Mesendoderm (in vitro differentiated cells): ENCODE measurements around the gene FOXD4L5. TPM values are rescaled to one million over a fixed set of nuclear protein-coding genes. Genes with fewer than 3 reads are reported as not detected.
"Not testable (repeated sequence)": the region's sequence is repeated elsewhere in the genome, so short reads cannot be mapped to it uniquely, and the experiment has no call there.

Experiments used
- DNase-seq: peaks from one replicate; pipeline ENCODE4 v3.0.0; 2013
- H2AK5ac ChIP-seq: 2 replicates; pipeline ENCODE4 v1.6.1; 2013; ENCODE audit warnings: low read length, inconsistent platforms
- H2BK120ac ChIP-seq: 2 replicates; pipeline ENCODE4 v1.6.1; 2013; ENCODE audit warnings: low read depth, mild to moderate bottlenecking, low read length, moderate library complexity, mixed read lengths
- H2BK15ac ChIP-seq: replicated peaks from 2 replicates; pipeline ENCODE4 v1.6.1; 2013; ENCODE audit warnings: low read depth, mild to moderate bottlenecking, moderate library complexity
- H2BK5ac ChIP-seq: 2 replicates; pipeline ENCODE4 v1.6.1; 2013; ENCODE audit warnings: low read length, inconsistent platforms
- H3K18ac ChIP-seq: 2 replicates; pipeline ENCODE4 v1.6.1; 2013; ENCODE audit warnings: mild to moderate bottlenecking, low read length, mixed read lengths
- H3K23ac ChIP-seq: one replicate; pipeline ENCODE4 v1.6.1; 2013; ENCODE audit warnings: low read length
- H3K27ac ChIP-seq: 2 replicates; pipeline ENCODE4 v1.5.1; 2013; ENCODE audit warnings: low read depth, mild to moderate bottlenecking, inconsistent platforms, low read length, moderate library complexity
- H3K27me3 ChIP-seq: 2 replicates; pipeline ENCODE4 v1.6.1; 2013; ENCODE audit warnings: low read length, control low read depth, mild to moderate bottlenecking, inconsistent platforms; ENCODE audit not compliant: insufficient read depth, poor library complexity
- H3K36me3 ChIP-seq: 2 replicates; pipeline ENCODE4 v1.6.1; 2013; ENCODE audit warnings: low read length, inconsistent platforms; ENCODE audit not compliant: control insufficient read depth, insufficient read depth
- H3K4ac ChIP-seq: one replicate; pipeline ENCODE4 v1.6.1; 2013; ENCODE audit warnings: low read depth, mild to moderate bottlenecking, low read length, moderate library complexity
- H3K4me1 ChIP-seq: 2 replicates; pipeline ENCODE4 v1.6.1; 2013; ENCODE audit warnings: low read depth, low read length, inconsistent platforms; ENCODE audit not compliant: control insufficient read depth
- H3K4me2 ChIP-seq: 2 replicates; pipeline ENCODE4 v1.6.1; 2013; ENCODE audit warnings: low read length
- H3K4me3 ChIP-seq: 2 replicates; pipeline ENCODE4 v1.5.1; 2013; ENCODE audit warnings: mild to moderate bottlenecking, low read length
- H3K56ac ChIP-seq: one replicate; pipeline ENCODE4 v1.6.1; 2013; ENCODE audit warnings: low read length
- H3K79me1 ChIP-seq: 2 replicates; pipeline ENCODE4 v1.6.1; 2013; ENCODE audit warnings: low read length, inconsistent platforms
- H3K79me2 ChIP-seq: 2 replicates; pipeline ENCODE4 v1.6.1; 2013; ENCODE audit warnings: mild to moderate bottlenecking, low read length; ENCODE audit not compliant: control insufficient read depth, insufficient read depth
- H3K9ac ChIP-seq: 2 replicates; pipeline ENCODE4 v1.6.1; 2013; ENCODE audit warnings: low read length, inconsistent platforms
- H4K5ac ChIP-seq: one replicate; pipeline ENCODE4 v1.6.1; 2013; ENCODE audit warnings: low read length
- H4K8ac ChIP-seq: one replicate; pipeline ENCODE4 v1.6.1; 2013; ENCODE audit warnings: low read depth, mild to moderate bottlenecking, control low read depth, low read length, moderate library complexity
- WGBS: extraction: QIAGEN DNeasy Blood & Tissue Kit; methylation state at CpG from one replicate; pipeline ENCODE4 v1.1.7; 2013; ENCODE audit warnings: low lambda C conversion rate, missing lambda C conversion rate; ENCODE audit not compliant: insufficient coverage; ENCODE audit errors: extremely low coverage; 5-methylcytosine and 5-hydroxymethylcytosine counted together
- polyA plus RNA-seq, 2 experiments: library from polyadenylated mRNA; stranded (reverse); fragments of 200-250 nt; gene quantifications; one replicate each; pipeline ENCODE4 v1.2.3, GENCODE V29; 2013
- small RNA-seq: library from polyadenylated mRNA; stranded (forward); fragments of <200 nt; extraction: miRNeasy Mini kit (QIAGEN cat#:217004); gene quantifications from one replicate; pipeline ENCODE3, GENCODE V24; 2013; ENCODE audit not compliant: insufficient read depth

Gene FOXD4L5
- polyA plus RNA-seq (2013, experiment 1 of 2): not detected
- not detected for polyA plus RNA-seq (2013, experiment 2 of 2)

DNA sequence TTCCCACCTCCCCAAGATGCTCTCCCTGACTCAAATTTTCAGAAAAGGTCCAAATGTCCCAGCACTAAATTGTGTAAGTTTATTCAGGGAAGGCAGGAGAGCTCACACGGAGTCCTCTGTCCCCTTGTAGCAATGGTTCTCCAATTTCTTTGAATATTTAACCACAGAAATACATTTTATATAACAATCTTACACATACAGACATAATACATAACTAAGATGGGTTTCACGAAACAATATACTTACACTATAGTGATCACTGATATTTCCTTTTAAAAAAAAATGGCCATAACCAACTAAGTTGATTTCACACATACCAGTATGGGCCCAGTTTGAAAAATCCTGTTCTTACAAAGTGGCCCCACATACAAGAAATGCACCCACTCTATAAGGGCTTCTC is at the start of gene FOXD4L5:
Gene FOXD4L5 (minus strand): TSS at position 101 of the 400 bp plus-strand sequence. CDS start 832 bp downstream, outside the sequence.
- not testable (repeated sequence) for H3K4ac ChIP-seq, H3K4me2 ChIP-seq, H2BK5ac ChIP-seq, H3K79me1 ChIP-seq, H3K27me3 ChIP-seq, H3K56ac ChIP-seq, H3K36me3 ChIP-seq, H3K4me3 ChIP-seq, H2BK15ac ChIP-seq, H3K9ac ChIP-seq, H3K79me2 ChIP-seq, H2BK120ac ChIP-seq, DNase-seq, H3K23ac ChIP-seq, H2AK5ac ChIP-seq, H3K18ac ChIP-seq, H3K27ac ChIP-seq, H4K8ac ChIP-seq, H3K4me1 ChIP-seq, H4K5ac ChIP-seq
- no CpG with 5 or more reads among the region's 2 CpGs for WGBS

DNA sequence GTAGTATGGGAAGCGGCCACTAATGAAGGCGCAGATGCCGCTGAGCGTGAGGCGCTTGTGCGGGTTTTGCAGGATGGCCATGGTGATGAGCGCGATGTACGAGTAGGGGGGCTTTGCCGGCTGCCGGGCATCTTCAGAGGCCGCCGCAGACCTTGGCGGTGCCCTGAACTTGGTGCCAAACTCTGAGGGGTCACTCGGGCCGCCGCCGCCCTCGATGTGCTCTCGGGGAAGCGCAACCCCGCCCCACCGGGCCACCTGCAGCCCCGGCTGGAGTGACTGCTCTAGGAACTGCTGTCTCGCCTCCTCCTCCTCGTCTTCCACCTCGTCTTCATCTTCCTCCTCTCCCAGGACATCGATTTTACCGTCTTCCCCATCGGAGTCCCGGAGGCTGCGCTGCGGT is 1.1 kb downstream of the FOXD4L5 start:
- not testable (repeated sequence) for H4K8ac ChIP-seq, H2AK5ac ChIP-seq, H4K5ac ChIP-seq, H3K9ac ChIP-seq, H3K4ac ChIP-seq, H3K4me1 ChIP-seq, H2BK120ac ChIP-seq, DNase-seq, H2BK15ac ChIP-seq, H2BK5ac ChIP-seq, H3K4me2 ChIP-seq, H3K79me2 ChIP-seq, H3K18ac ChIP-seq, H3K27me3 ChIP-seq, H3K23ac ChIP-seq, H3K79me1 ChIP-seq, H3K4me3 ChIP-seq, H3K36me3 ChIP-seq, H3K56ac ChIP-seq, H3K27ac ChIP-seq
- no CpG with 5 or more reads among the region's 33 CpGs for WGBS

DNA sequence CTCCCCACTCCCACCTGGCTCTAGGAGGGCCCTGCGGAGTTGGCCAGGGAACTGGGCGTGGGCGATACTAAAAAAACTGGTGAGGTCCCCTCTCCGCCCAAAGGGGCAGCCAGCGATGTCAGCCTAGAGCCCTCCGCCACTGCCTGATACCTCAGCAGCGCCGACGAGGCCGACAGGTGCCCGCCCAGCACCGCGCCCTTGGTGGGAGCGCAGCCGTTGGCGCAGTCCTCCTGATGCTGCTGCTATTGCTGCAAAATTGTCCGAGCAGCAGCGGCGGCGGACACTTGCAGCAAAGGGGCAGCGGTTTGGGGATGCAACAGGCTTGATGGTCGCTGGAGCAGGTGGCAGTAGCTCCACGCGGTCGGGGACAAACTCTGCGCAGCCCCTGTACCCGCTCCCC is 2.0 kb downstream of the FOXD4L5 start:
- H3K56ac ChIP-seq, H3K79me1 ChIP-seq, DNase-seq, H2BK5ac ChIP-seq, H2BK120ac ChIP-seq, H3K23ac ChIP-seq, H3K4me2 ChIP-seq, H3K27ac ChIP-seq, H3K4ac ChIP-seq, H3K79me2 ChIP-seq, H4K8ac ChIP-seq, H3K4me1 ChIP-seq, H3K18ac ChIP-seq, H3K36me3 ChIP-seq, H3K9ac ChIP-seq, H2AK5ac ChIP-seq, H3K4me3 ChIP-seq, H2BK15ac ChIP-seq, H3K27me3 ChIP-seq, H4K5ac ChIP-seq: not testable (repeated sequence)
- WGBS: no CpG with 5 or more reads among the region's 27 CpGs

Small RNAs within 50 kb of the gene (small RNA-seq; reads per million reads assigned to genes)
- not detected for gene IGKV1OR9-1
